ENCODE data around the gene PDIA4. TPM values are rescaled to one million over a fixed set of nuclear protein-coding genes. Genes with fewer than 3 reads are reported as not detected.
"Not testable (repeated sequence)": the region's sequence is repeated elsewhere in the genome, so short reads cannot be mapped to it uniquely, and the experiment has no call there.

The PDIA4 gene
- total RNA-seq, 1 donor from 2014 or later, result 154 TPM

DNA sequence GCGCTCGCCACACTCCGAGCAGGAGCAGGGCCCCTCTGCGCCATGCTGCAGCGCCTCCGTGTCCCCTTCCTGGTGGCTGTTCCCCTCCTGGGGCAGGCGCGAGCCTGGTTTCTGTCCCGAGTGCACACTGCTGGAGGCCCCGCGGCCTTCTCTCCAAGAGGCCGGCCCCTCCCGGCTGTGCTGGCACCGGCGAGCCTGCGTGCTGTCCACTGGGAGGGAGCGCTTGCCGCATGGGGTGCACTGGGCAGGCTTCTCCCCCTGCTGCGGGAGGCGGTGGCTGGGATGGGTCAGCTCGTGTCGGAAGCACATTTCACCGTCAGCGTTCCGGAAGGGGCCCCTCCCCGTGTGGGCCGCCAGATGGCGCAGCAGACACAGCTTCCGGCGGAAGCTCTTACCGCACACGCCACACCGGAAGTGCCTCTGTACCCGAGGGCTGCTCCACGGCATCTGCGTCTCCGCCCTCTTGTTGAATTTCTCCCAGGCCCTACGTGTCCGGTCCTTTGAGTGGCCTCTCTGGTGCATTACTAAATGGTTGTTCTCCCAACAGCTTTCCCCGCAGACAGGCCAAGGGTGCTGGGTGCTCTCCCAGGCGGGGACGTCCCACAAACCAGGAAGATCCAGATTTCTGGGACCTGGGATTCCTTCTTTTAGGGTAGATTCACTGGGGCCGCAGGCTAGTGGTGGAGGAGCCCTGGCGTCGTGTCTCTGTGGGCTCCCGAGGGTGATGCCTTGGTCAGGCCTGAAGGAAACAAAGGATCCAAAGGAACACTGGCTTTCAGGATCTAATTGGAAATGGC, 43.5 kb upstream of the PDIA4 start:
- Mint-ChIP-seq H3K4me3 (no peak overlapping the region), H3K27me3 (ENCODE audit: low read depth) (no peaks in the 10 kb centered on the region), H3K4me1 (no peaks in the 10 kb centered on the region), H3K27ac (ENCODE audit: unreplicated experiment) (no peak overlapping the region), H3K9me3 (no peaks in the 10 kb centered on the region), H3K36me3 (ENCODE audit: low read depth) (peaks cover 18% of the 10 kb centered on the region)
- peak; percentile 18 for DNase-seq (ENCODE audit: low read depth, low spot score)
- TF ChIP-seq, protein P1, sequence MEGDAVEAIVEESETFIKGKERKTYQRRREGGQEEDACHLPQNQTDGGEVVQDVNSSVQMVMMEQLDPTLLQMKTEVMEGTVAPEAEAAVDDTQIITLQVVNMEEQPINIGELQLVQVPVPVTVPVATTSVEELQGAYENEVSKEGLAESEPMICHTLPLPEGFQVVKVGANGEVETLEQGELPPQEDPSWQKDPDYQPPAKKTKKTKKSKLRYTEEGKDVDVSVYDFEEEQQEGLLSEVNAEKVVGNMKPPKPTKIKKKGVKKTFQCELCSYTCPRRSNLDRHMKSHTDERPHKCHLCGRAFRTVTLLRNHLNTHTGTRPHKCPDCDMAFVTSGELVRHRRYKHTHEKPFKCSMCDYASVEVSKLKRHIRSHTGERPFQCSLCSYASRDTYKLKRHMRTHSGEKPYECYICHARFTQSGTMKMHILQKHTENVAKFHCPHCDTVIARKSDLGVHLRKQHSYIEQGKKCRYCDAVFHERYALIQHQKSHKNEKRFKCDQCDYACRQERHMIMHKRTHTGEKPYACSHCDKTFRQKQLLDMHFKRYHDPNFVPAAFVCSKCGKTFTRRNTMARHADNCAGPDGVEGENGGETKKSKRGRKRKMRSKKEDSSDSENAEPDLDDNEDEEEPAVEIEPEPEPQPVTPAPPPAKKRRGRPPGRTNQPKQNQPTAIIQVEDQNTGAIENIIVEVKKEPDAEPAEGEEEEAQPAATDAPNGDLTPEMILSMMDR (conservative IDR thresholded peaks at IDR 0.05), result peak; percentile 44

DNA sequence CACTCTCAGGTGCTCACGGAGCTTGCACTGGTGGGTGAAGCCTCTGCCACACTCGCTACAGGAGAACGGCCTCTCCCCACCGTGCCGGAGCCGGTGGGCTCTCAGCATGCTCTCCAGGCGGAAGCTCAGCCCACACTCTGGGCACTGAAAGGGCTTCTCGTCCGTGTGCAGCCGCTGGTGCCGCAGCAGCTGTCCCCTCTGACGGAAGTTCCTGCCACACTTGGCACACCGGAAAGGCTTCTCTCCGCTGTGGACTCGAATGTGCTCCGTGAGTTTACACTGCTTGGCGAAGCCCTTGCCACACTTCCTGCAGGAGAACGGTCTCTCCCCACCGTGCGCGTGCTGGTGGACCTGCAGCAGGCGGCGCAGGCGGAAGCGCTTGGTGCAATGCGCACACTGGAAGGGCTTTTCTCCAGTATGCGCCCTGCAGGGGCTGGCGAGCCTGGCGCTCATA, 42.9 kb upstream of the PDIA4 start:
- H3K4me1 Mint-ChIP-seq, result no peaks in the 10 kb centered on the region
- H3K27me3 Mint-ChIP-seq (ENCODE audit: low read depth), result no peaks in the 10 kb centered on the region
- no peak overlapping the region for H3K4me3 Mint-ChIP-seq
- H3K27ac Mint-ChIP-seq (ENCODE audit: unreplicated experiment), result no peak overlapping the region
- H3K9me3 Mint-ChIP-seq, result no peaks in the 10 kb centered on the region
- TF ChIP-seq, protein P1 (conservative IDR thresholded peaks at IDR 0.05), result no peak
- peaks cover 15% of the 10 kb centered on the region for H3K36me3 Mint-ChIP-seq (ENCODE audit: low read depth)
- DNase-seq (ENCODE audit: low read depth, low spot score), result no peak

DNA sequence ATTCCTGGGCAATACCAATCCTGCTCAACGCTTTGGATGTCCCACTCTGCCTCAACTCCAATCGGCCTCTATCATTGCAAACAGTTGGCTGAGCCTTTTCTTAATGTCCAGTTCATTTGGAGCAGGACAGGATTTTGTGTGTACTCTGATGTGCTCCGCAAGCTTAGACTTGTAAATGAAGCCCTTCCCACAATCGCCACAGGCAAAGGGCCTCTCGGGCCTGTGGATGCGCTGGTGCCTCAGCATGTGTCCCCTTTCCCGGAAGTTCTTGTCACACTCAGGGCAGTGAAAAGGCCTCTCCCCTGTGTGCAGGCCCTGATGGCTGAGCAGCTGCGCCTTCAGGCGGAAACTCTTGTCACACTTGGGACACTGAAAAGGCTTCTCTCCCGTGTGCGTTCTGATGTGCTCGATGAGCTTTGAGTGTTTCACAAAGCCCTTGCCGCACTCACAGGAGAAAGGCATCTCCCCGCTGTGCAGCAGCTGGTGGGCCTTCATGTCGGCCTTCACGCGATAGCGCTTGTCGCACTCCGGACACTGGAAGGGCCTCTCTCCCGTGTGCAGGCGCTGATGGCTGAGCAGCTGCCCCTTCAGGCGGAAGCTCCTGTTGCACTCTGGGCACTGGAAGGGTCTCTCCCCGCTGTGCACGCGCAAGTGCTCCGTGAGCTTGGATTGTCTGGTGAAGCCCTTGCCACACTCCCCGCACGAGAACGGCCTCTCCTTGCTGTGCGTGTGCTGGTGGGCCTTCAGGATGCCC, 42.2 kb upstream of the PDIA4 start:
- H3K4me3 Mint-ChIP-seq, result no peak overlapping the region
- TF ChIP-seq, protein P1 (conservative IDR thresholded peaks at IDR 0.05), result no peak
- H3K4me1 Mint-ChIP-seq, result no peaks in the 10 kb centered on the region
- no peak for DNase-seq (ENCODE audit: low read depth, low spot score)
- no peaks in the 10 kb centered on the region for H3K9me3 Mint-ChIP-seq
- H3K36me3 Mint-ChIP-seq (ENCODE audit: low read depth), result peaks cover 15% of the 10 kb centered on the region
- H3K27ac Mint-ChIP-seq (ENCODE audit: unreplicated experiment), result no peak overlapping the region
- no peaks in the 10 kb centered on the region for H3K27me3 Mint-ChIP-seq (ENCODE audit: low read depth)

DNA sequence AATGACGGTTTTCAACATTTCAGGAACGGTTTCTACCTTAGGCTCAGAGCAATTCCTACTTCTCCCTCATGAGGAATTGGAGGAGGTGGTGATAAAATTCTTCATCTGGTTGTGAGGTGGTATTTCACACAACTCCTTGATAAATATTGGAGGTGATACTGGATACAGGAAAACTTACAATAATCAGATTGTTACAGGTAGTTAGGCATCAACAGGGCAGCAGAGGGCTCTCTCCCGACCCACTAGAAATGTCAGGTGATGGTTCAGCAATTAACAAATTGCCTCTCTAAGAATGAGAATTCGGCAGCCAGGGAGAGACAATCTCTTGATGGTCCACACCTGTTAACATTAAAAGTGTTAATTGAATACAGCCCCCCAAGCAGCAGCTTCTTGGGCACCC, 39.6 kb upstream of the PDIA4 start:
- TF ChIP-seq, protein P1 (conservative IDR thresholded peaks at IDR 0.05), result no peak
- H3K27me3 Mint-ChIP-seq (ENCODE audit: low read depth), result no peaks in the 10 kb centered on the region
- peaks cover 15% of the 10 kb centered on the region for H3K36me3 Mint-ChIP-seq (ENCODE audit: low read depth)
- H3K27ac Mint-ChIP-seq (ENCODE audit: unreplicated experiment), result no peak overlapping the region
- H3K4me3 Mint-ChIP-seq, result peak overlapping the region; percentile 21
- no peak for DNase-seq (ENCODE audit: low read depth, low spot score)
- H3K9me3 Mint-ChIP-seq, result no peaks in the 10 kb centered on the region
- H3K4me1 Mint-ChIP-seq, result peaks cover 9% of the 10 kb centered on the region

DNA sequence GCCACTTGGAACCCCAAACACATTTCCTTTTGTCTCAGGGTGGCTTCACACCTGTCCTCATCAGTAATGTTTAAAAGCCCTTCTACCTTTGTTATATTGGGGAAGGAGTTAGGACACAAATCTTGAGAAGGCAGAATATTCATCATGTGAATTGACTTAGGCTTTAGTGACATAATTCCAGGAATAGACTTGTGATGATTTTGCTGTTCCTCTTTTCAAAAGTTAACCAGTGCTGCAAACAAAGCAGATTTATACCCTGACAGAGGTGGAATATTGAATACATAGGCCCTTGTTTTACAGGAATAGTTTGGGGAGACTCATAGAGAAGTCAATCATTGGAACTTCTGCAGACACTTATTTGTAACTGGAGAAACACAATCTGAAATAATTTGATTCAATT, 35.2 kb upstream of the PDIA4 start:
- DNase-seq (ENCODE audit: low read depth, low spot score), result no peak
- Mint-ChIP-seq H3K27ac (ENCODE audit: unreplicated experiment) (no peak overlapping the region), H3K4me3 (peak overlapping the region; percentile 60), H3K36me3 (ENCODE audit: low read depth) (peaks cover 5% of the 10 kb centered on the region), H3K4me1 (peaks cover 14% of the 10 kb centered on the region), H3K27me3 (ENCODE audit: low read depth) (no peaks in the 10 kb centered on the region), H3K9me3 (no peaks in the 10 kb centered on the region)
- TF ChIP-seq, protein P1 (conservative IDR thresholded peaks at IDR 0.05), result no peak

DNA sequence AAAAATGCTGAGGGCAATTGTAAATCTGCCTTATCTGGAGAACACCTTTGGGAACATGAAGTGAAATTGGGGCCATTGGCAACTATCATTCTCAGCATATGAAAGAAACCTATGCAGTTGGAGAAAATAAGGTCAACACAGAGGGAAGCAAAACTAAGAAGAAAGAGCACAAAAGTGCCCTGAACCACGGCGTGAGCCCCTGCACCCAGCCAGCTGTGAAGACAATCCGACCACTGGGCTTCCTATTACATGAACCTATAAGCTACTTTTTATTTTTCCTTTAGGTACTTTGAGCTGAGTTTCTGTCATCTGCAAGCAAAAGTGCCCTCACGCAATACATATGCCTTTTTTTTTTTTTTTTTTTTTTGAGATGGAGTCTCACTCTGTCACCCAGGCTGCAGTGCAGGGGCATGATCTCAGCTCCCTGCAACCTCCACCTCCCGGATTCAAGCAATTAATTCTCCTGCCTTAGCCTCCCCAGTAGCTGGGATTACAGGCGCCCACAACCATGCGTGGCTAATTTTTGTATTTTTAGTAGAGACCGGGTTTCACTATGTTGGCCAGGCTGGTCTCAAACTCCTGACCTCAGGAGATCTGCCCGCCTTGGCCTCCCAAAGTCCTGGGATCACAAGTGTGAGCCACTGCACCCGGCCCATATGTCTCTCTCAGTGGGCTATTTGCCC, 34.1 kb upstream of the PDIA4 start:
- H3K27me3 Mint-ChIP-seq (ENCODE audit: low read depth); H3K9me3 Mint-ChIP-seq; DNase-seq (ENCODE audit: low read depth, low spot score); H3K36me3 Mint-ChIP-seq (ENCODE audit: low read depth); H3K27ac Mint-ChIP-seq (ENCODE audit: unreplicated experiment): not testable (repeated sequence)
- H3K4me3 Mint-ChIP-seq, result peak overlapping the region; percentile 60
- H3K4me1 Mint-ChIP-seq, result peaks cover 14% of the 10 kb centered on the region

Measured in neural crest cell (in vitro differentiated cells).